ENCODE data around the gene MAP3K1.

GRCh38 chr5:56934325-56934724 lies 119.0 kb downstream of the MAP3K1 start:
- no peak for TF ChIP-seq CTCF (IDR thresholded peaks at IDR 0.05)
- no peak for TF ChIP-seq POLR2A (IDR thresholded peaks at IDR 0.05)

Data from adrenal gland (tissue), 5 donors.